ENCODE measurements around the gene TRIM44. TPM values are rescaled to one million over a fixed set of nuclear protein-coding genes. Genes with fewer than 3 reads are reported as not detected.

TRIM44 gene
- total RNA-seq, 2 donors from 2014 or later, result 30.6 to 33.2 TPM

- Histone ChIP-seq H3K27ac (no peak overlapping the region), H3K27me3 (replicated peaks; ENCODE audit: insufficient read depth) (no peaks in the 10 kb centered on the region), H3K9me3 (no peaks in the 10 kb centered on the region), H3K4me1 (replicated peaks) (no peaks in the 10 kb centered on the region), H3K36me3 (no peaks in the 10 kb centered on the region), H3K4me3 (no peak overlapping the region)
- no peak for DNase-seq (ENCODE audit: low spot score)
- WGBS, result 16% methylated on average over 3 of the region's 3 CpGs
- TF ChIP-seq POLR2A (IDR thresholded peaks at IDR 0.05), result no peak
- no peak for TF ChIP-seq CTCF (IDR thresholded peaks at IDR 0.05)
- TF ChIP-seq POLR2AphosphoS5 (IDR thresholded peaks at IDR 0.05), result no peak
- intact Hi-C loops (cut with DNase I), result no loop called here
These were observed 142.0 kb downstream of the TRIM44 start for GRCh38 chr11:35804451-35805040.

GRCh38 chr11:35809561-35809960, 147.0 kb downstream of the TRIM44 start:
- DNase-seq (ENCODE audit: low spot score), result no peak
- TF ChIP-seq CTCF (IDR thresholded peaks at IDR 0.05), result no peak
- no peak for TF ChIP-seq POLR2AphosphoS5 (IDR thresholded peaks at IDR 0.05)
- TF ChIP-seq POLR2A (IDR thresholded peaks at IDR 0.05), result no peak
- Histone ChIP-seq H3K4me1 (replicated peaks) (no peaks in the 10 kb centered on the region), H3K27me3 (replicated peaks; ENCODE audit: insufficient read depth) (no peaks in the 10 kb centered on the region), H3K4me3 (no peak overlapping the region), H3K27ac (no peak overlapping the region), H3K9me3 (no peaks in the 10 kb centered on the region), H3K36me3 (no peaks in the 10 kb centered on the region)
- intact Hi-C loops (cut with DNase I), result no loop called here
- 72% methylated on average over 4 of the region's 4 CpGs for WGBS

- no peak for DNase-seq (ENCODE audit: low spot score)
- 43% methylated on average over 2 of the region's 2 CpGs for WGBS
- intact Hi-C loops (cut with DNase I), result no loop called here
- Histone ChIP-seq H3K27ac (no peak overlapping the region), H3K27me3 (replicated peaks; ENCODE audit: insufficient read depth) (no peaks in the 10 kb centered on the region), H3K9me3 (no peaks in the 10 kb centered on the region), H3K36me3 (no peaks in the 10 kb centered on the region), H3K4me3 (no peak overlapping the region), H3K4me1 (replicated peaks) (no peaks in the 10 kb centered on the region)
- TF ChIP-seq CTCF (IDR thresholded peaks at IDR 0.05) (no peak), POLR2A (IDR thresholded peaks at IDR 0.05) (no peak), POLR2AphosphoS5 (IDR thresholded peaks at IDR 0.05) (no peak)
These were observed 147.6 kb downstream of the TRIM44 start for GRCh38 chr11:35810045-35810645.

- Histone ChIP-seq H3K36me3 (no peaks in the 10 kb centered on the region), H3K9me3 (no peaks in the 10 kb centered on the region), H3K4me1 (replicated peaks) (no peaks in the 10 kb centered on the region), H3K27ac (no peak overlapping the region), H3K4me3 (no peak overlapping the region), H3K27me3 (replicated peaks; ENCODE audit: insufficient read depth) (no peaks in the 10 kb centered on the region)
- WGBS, result 84% methylated on average over 2 of the region's 2 CpGs
- DNase-seq (ENCODE audit: low spot score), result no peak
- intact Hi-C loops (cut with DNase I), result no loop called here
- TF ChIP-seq POLR2AphosphoS5 (IDR thresholded peaks at IDR 0.05), result no peak
- TF ChIP-seq POLR2A (IDR thresholded peaks at IDR 0.05), result no peak
- no peak for TF ChIP-seq CTCF (IDR thresholded peaks at IDR 0.05)
These were observed 149.2 kb downstream of the TRIM44 start for GRCh38 chr11:35811783-35812182.

GRCh38 chr11:35812828-35813227, 150.3 kb downstream of the TRIM44 start:
- no peak overlapping the region for H3K4me3 ChIP-seq
- no peak for DNase-seq (ENCODE audit: low spot score)
- no peaks in the 10 kb centered on the region for H3K27me3 ChIP-seq (replicated peaks; ENCODE audit: insufficient read depth)
- H3K27ac ChIP-seq, result no peak overlapping the region
- 27% methylated on average over 4 of the region's 4 CpGs for WGBS
- no peaks in the 10 kb centered on the region for H3K4me1 ChIP-seq (replicated peaks)
- H3K36me3 ChIP-seq, result no peaks in the 10 kb centered on the region
- TF ChIP-seq POLR2AphosphoS5 (IDR thresholded peaks at IDR 0.05), result no peak
- TF ChIP-seq POLR2A (IDR thresholded peaks at IDR 0.05), result no peak
- no peak for TF ChIP-seq CTCF (IDR thresholded peaks at IDR 0.05)
- intact Hi-C loops (cut with DNase I), result no loop called here
- no peaks in the 10 kb centered on the region for H3K9me3 ChIP-seq
